Peyer's patch (tissue), 4 donors: ENCODE data around the gene OR9A4. TPM values are rescaled to one million over a fixed set of nuclear protein-coding genes. Genes with fewer than 3 reads are reported as not detected.

Source experiments
- DNase-seq, 3 donors: peaks; one replicate each; pipeline ENCODE4 v3.0.0-alpha.2; 2017 to 2019
- H3K27ac ChIP-seq, 4 donors: fragments of 200-600 bp; sonication (generic); one replicate each; pipeline ENCODE4 v1.5.1; 2016 to 2019
- H3K27me3 ChIP-seq, 2 donors: fragments of 200-600 bp; sonication (generic); one replicate each; pipeline ENCODE4 v1.5.1; 2019
- H3K36me3 ChIP-seq, 3 donors: fragments of 200-600 bp; sonication (generic); one replicate each; pipeline ENCODE4 v1.5.1; 2016 to 2019
- H3K4me1 ChIP-seq, 4 donors: fragments of 200-600 bp; sonication (generic); one replicate each; pipeline ENCODE4 v1.5.1; 2016 to 2019
- H3K4me3 ChIP-seq, 4 donors: fragments of 200-600 bp; sonication (generic); 1 replicate in 3 of 4; 2 replicates in 1 of 4; pipeline ENCODE4 v1.5.1; 2016 to 2019; ENCODE audit warnings: mild to moderate bottlenecking in 1 of 4
- H3K9me3 ChIP-seq, 4 donors: fragments of 200-600 bp; sonication (generic); one replicate each; pipeline ENCODE4 v1.5.1; 2016 to 2019; ENCODE audit warnings: mild to moderate bottlenecking in 1 of 4
- POLR2A ChIP-seq, 2 donors: fragments of 450-650 bp; IDR thresholded peaks; one replicate each; pipeline ENCODE4 v1.5.1; 2017; ENCODE audit warnings: antibody characterized with exemption in 2 of 2, mild to moderate bottlenecking in 2 of 2, moderate library complexity in 2 of 2
- total RNA-seq, 4 donors: library from RNA; depleted of rRNA; stranded (reverse); fragments of >200 nt; gene quantifications; one replicate each; pipeline ENCODE4 v1.1.0, GENCODE V29; 2016
- TF ChIP-seq, protein P1 (sequence below), 6 experiments: fragments of 450-650 bp in 4 of 6; fragments of 200-600 bp in 2 of 6; sonication (generic) in 1 of 6; IDR thresholded peaks; one replicate each; pipeline ENCODE4 v1.5.1; 2017 to 2019; ENCODE audit warnings: antibody characterized with exemption in 6 of 6, mild to moderate bottlenecking in 3 of 6, moderate library complexity in 1 of 6

OR9A4 gene
- total RNA-seq, 4 donors from 2014 or later = not detected

DNA sequence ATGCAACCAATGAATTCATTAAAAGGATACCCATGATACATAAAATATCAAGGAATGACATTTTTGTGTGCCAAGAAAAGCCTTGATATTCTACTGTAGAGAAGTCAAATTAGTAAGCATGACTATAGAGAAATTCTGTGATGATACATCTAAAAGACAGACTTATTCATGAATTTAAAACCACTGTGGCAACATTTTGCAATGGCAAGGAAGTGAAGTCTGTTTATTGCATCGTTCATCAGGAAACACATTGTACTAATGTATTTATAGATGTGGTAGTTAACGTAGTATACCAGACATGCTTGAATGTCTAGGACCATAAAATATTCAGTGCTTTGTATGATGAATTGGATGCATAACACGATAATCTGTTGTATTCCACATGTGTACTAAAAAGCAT lies 39.9 kb downstream of the OR9A4 start:
- no peaks in the 10 kb centered on the region for H3K9me3 ChIP-seq
- no peak for DNase-seq
- no peaks in the 10 kb centered on the region for H3K36me3 ChIP-seq
- H3K27me3 ChIP-seq = no peaks in the 10 kb centered on the region
- H3K4me1 ChIP-seq = no peaks in the 10 kb centered on the region
- no peak overlapping the region for H3K27ac ChIP-seq
- H3K4me3 ChIP-seq = no peak overlapping the region
- TF ChIP-seq, protein P1, sequence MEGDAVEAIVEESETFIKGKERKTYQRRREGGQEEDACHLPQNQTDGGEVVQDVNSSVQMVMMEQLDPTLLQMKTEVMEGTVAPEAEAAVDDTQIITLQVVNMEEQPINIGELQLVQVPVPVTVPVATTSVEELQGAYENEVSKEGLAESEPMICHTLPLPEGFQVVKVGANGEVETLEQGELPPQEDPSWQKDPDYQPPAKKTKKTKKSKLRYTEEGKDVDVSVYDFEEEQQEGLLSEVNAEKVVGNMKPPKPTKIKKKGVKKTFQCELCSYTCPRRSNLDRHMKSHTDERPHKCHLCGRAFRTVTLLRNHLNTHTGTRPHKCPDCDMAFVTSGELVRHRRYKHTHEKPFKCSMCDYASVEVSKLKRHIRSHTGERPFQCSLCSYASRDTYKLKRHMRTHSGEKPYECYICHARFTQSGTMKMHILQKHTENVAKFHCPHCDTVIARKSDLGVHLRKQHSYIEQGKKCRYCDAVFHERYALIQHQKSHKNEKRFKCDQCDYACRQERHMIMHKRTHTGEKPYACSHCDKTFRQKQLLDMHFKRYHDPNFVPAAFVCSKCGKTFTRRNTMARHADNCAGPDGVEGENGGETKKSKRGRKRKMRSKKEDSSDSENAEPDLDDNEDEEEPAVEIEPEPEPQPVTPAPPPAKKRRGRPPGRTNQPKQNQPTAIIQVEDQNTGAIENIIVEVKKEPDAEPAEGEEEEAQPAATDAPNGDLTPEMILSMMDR (IDR thresholded peaks at IDR 0.05) = no peak
- no peak for TF ChIP-seq POLR2A (IDR thresholded peaks at IDR 0.05)

DNA sequence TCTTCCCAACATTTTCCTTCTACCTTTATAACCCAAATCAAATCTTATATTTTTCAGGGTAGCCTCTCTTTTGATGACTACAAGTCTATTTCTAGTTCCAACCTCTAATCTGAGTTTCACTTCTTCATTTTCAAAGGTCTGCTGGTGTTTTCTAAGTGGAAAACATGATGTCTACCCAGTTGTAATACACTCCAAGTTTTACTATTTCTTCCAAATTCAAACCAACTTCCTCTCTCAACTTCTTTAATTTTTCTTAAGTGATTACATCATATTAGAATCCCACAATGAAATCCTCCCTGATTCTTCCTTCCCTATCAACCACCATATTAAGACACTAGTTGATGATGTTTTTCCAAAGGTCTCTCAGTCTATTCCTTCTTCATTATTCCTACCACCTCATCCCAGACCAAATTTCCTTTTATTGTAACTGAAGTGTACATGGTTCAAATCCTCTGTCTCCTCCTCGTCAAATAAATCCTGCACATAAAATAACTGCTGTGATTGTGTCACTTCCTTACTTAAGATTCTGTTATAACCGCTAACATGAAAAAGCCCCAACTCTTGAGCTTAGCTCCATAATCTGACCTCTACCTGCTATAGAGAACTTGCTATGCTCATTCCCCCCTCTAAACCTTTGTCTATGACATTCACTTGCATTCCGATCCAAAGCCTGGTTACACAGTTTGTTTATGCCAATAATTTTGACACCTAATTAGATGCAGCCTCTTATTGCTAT lies 44.7 kb downstream of the OR9A4 start:
- H3K4me1 ChIP-seq = no peaks in the 10 kb centered on the region
- no peak for TF ChIP-seq POLR2A (IDR thresholded peaks at IDR 0.05)
- H3K27ac ChIP-seq = no peak overlapping the region
- no peaks in the 10 kb centered on the region for H3K9me3 ChIP-seq
- no peaks in the 10 kb centered on the region for H3K36me3 ChIP-seq
- H3K4me3 ChIP-seq = no peak overlapping the region
- no peak for DNase-seq
- H3K27me3 ChIP-seq = no peaks in the 10 kb centered on the region

Other genes starting within 250 kb of the OR9A4 start
- 10 to 100 TPM; 22.6 to 31.0 (median 26.4) TPM for gene DENND11, start 214.2 kb upstream of the OR9A4 start, total RNA-seq
- not detected for gene WEE2, start 208.0 kb upstream of the OR9A4 start, total RNA-seq
- 100 to 1,000 TPM in 1 of 4 donors, 10 to 100 TPM in 3; 54.4 to 106 (median 67.7) TPM for gene SSBP1, start 178.0 kb upstream of the OR9A4 start, total RNA-seq
- gene TAS2R3, start 152.3 kb upstream of the OR9A4 start, total RNA-seq = 1 to 10 TPM; 5.7 to 6.6 (median 6.3) TPM
- 1 to 10 TPM in 3 of 4 donors, not detected in 1; 1.9 to 5.6 (median 3.3) TPM for gene TAS2R4, start 139.7 kb upstream of the OR9A4 start, total RNA-seq
- 1 to 10 TPM; 2.1 to 6.0 (median 5.2) TPM for gene TAS2R5, start 126.2 kb upstream of the OR9A4 start, total RNA-seq
- gene PRSS37, start 74.9 kb upstream of the OR9A4 start, total RNA-seq = not detected
- gene CLEC5A, start 30.6 kb downstream of the OR9A4 start, total RNA-seq = not detected
- gene TAS2R38, start 57.4 kb downstream of the OR9A4 start, total RNA-seq = 1 to 10 TPM in 2 of 4 donors, not detected in 2; 1.3 to 2.7 TPM
- 100 to 1,000 TPM in 3 of 4 donors, 1 to 10 TPM in 1; 9.1 to 922 (median 596) TPM for gene MGAM, start 79.5 kb downstream of the OR9A4 start, total RNA-seq
- gene MGAM2, start 195.3 kb downstream of the OR9A4 start, total RNA-seq = 100 to 1,000 TPM in 1 of 4 donors, 10 to 100 TPM in 3; 11.6 to 116 (median 90.3) TPM